Gastroesophageal sphincter (tissue), 4 donors: ENCODE measurements around the gene STRIP2. TPM values are rescaled to one million over a fixed set of nuclear protein-coding genes. Genes with fewer than 3 reads are reported as not detected.
"Not testable (repeated sequence)": the region's sequence is repeated elsewhere in the genome, so short reads cannot be mapped to it uniquely, and the experiment has no call there.

Experiments used
- ATAC-seq: fragments of 150-250 bp; one replicate; pipeline ENCODE4 v1.9.1; 2016; ENCODE audit warnings: mild to moderate bottlenecking, moderate library complexity
- H3K27ac ChIP-seq, 4 donors: fragments of 200-600 bp; sonication (generic) in 3 of 4; 1 replicate in 3 of 4; 2 replicates in 1 of 4; pipeline ENCODE4 v1.5.1; 2016 to 2019
- H3K27me3 ChIP-seq: fragments of 200-600 bp; sonication (generic); one replicate; pipeline ENCODE4 v1.5.1; 2019
- H3K36me3 ChIP-seq, 2 donors: fragments of 200-600 bp; sonication (generic); one replicate each; pipeline ENCODE4 v1.5.1; 2019; ENCODE audit warnings: control low read depth in 1 of 2
- H3K4me1 ChIP-seq, 3 donors: fragments of 200-600 bp; sonication (generic); 1 replicate in 2 of 3; 2 replicates in 1 of 3; pipeline ENCODE4 v1.5.1; 2016 to 2019; ENCODE audit warnings: control low read depth in 2 of 3
- H3K4me3 ChIP-seq, 2 donors: fragments of 200-600 bp; sonication (generic); one replicate each; pipeline ENCODE4 v1.5.1; 2019; ENCODE audit warnings: mild to moderate bottlenecking in 1 of 2, moderate library complexity in 1 of 2
- H3K9me3 ChIP-seq, 3 donors: fragments of 200-600 bp; sonication (generic); one replicate each; pipeline ENCODE4 v1.5.1; 2017 to 2019; ENCODE audit warnings: control low read depth in 2 of 3
- CTCF ChIP-seq, 4 experiments: fragments of 200-600 bp in 2 of 4; fragments of 450-650 bp in 2 of 4; sonication (generic) in 1 of 4; IDR thresholded peaks; one replicate each; pipeline ENCODE4 v1.5.1; 2017 to 2019; ENCODE audit warnings: antibody characterized with exemption in 4 of 4, mild to moderate bottlenecking in 2 of 4, moderate library complexity in 2 of 4
- EP300 ChIP-seq: sonication (generic); formaldehyde crosslinking; IDR thresholded peaks from one replicate; pipeline ENCODE4 v1.6.1; 2017; ENCODE audit warnings: antibody characterized with exemption, mild to moderate bottlenecking
- POLR2A ChIP-seq, 2 donors: fragments of 450-650 bp; IDR thresholded peaks; one replicate each; pipeline ENCODE4 v1.6.1; 2017; ENCODE audit warnings: antibody characterized with exemption in 2 of 2, mild to moderate bottlenecking in 2 of 2, moderate library complexity in 1 of 2
- POLR2AphosphoS5 ChIP-seq: sonication (generic); formaldehyde crosslinking; IDR thresholded peaks from one replicate; pipeline ENCODE4 v1.6.1; 2017; ENCODE audit warnings: antibody characterized with exemption
- WGBS, 2 donors: methylation state at CpG; one replicate each; pipeline ENCODE4 v1.1.5; 2018; ENCODE audit warnings: low coverage in 1 of 2; 5-methylcytosine and 5-hydroxymethylcytosine counted together
- total RNA-seq, 4 donors: library from RNA; depleted of rRNA; stranded (reverse); fragments of >200 nt; gene quantifications; one replicate each; pipeline ENCODE4 v1.1.0, GENCODE V29; 2016

STRIP2 gene
- total RNA-seq, 4 donors from 2014 or later: 1.2 to 2.6 (median 1.9) TPM

- ATAC-seq: no peak
- WGBS, 2 donors: 19 to 45% methylated on average over 2 of the region's 5 CpGs
- no peaks in the 10 kb centered on the region for H3K4me1 ChIP-seq
- H3K27ac ChIP-seq: no peak overlapping the region
- H3K4me3 ChIP-seq: no peak overlapping the region
- H3K27me3 ChIP-seq: peaks cover 34% of the 10 kb centered on the region
- no peaks in the 10 kb centered on the region for H3K9me3 ChIP-seq
- no peak for TF ChIP-seq CTCF (IDR thresholded peaks at IDR 0.05)
- TF ChIP-seq POLR2A (IDR thresholded peaks at IDR 0.05): no peak
- TF ChIP-seq POLR2AphosphoS5: no peak
- no peak for TF ChIP-seq EP300
- H3K36me3 ChIP-seq: no peaks in the 10 kb centered on the region
Observed at GRCh38 chr7:129519464-129519863, 85.2 kb downstream of the STRIP2 start.

GRCh38 chr7:129522088-129522970 is 88.1 kb downstream of the STRIP2 start:
- H3K9me3 ChIP-seq: no peaks in the 10 kb centered on the region
- H3K27me3 ChIP-seq: peaks cover 34% of the 10 kb centered on the region
- no peak for ATAC-seq
- WGBS, 2 donors: 36 to 56% methylated on average over 9 to 13 of the region's 30 CpGs
- H3K36me3 ChIP-seq: no peaks in the 10 kb centered on the region
- no peak overlapping the region for H3K4me3 ChIP-seq
- TF ChIP-seq POLR2A (IDR thresholded peaks at IDR 0.05) (no peak), EP300 (no peak), POLR2AphosphoS5 (no peak), CTCF (IDR thresholded peaks at IDR 0.05) (no peak)
- no peak overlapping the region for H3K27ac ChIP-seq
- no peaks in the 10 kb centered on the region for H3K4me1 ChIP-seq

- H3K27me3 ChIP-seq: peaks cover 34% of the 10 kb centered on the region
- no peak overlapping the region for H3K4me3 ChIP-seq
- no peaks in the 10 kb centered on the region for H3K36me3 ChIP-seq
- WGBS, 2 donors: 39 to 40% methylated on average over 1 to 5 of the region's 5 CpGs
- no peak overlapping the region for H3K27ac ChIP-seq
- no peaks in the 10 kb centered on the region for H3K9me3 ChIP-seq
- H3K4me1 ChIP-seq: no peaks in the 10 kb centered on the region
- ATAC-seq: no peak
- TF ChIP-seq CTCF (IDR thresholded peaks at IDR 0.05) (no peak), POLR2A (IDR thresholded peaks at IDR 0.05) (no peak), EP300 (no peak), POLR2AphosphoS5 (no peak)
Observed at GRCh38 chr7:129522971-129523340, 88.7 kb downstream of the STRIP2 start.

- TF ChIP-seq EP300 (no peak), POLR2A (IDR thresholded peaks at IDR 0.05) (no peak), CTCF (IDR thresholded peaks at IDR 0.05) (no peak), POLR2AphosphoS5 (no peak)
- 49 to 54% methylated on average over 3 of the region's 3 CpGs for WGBS, 2 donors
- Histone ChIP-seq H3K9me3 (no peaks in the 10 kb centered on the region), H3K27me3 (peaks cover 34% of the 10 kb centered on the region), H3K36me3 (no peaks in the 10 kb centered on the region), H3K27ac (no peak overlapping the region), H3K4me3 (no peak overlapping the region), H3K4me1 (no peaks in the 10 kb centered on the region)
- ATAC-seq: no peak
Observed at GRCh38 chr7:129523924-129524323, 89.7 kb downstream of the STRIP2 start.

GRCh38 chr7:129524405-129524804 is 90.2 kb downstream of the STRIP2 start:
- not testable (repeated sequence) for H3K4me1 ChIP-seq
- WGBS, 2 donors: 100% methylated on average over 1 of the region's 2 CpGs

More at GRCh38 chr7:129524405-129524804, 90.2 kb downstream of the STRIP2 start:
- peaks cover 34% of the 10 kb centered on the region for H3K27me3 ChIP-seq
- H3K27ac ChIP-seq, H3K36me3 ChIP-seq, H3K4me3 ChIP-seq, ATAC-seq, H3K9me3 ChIP-seq: not testable (repeated sequence)
